GM19035 (cell line): ENCODE measurements around the gene STAMBP.
"Not testable (repeated sequence)": the region's sequence is repeated elsewhere in the genome, so short reads cannot be mapped to it uniquely, and the experiment has no call there.

ENCODE experiments used
- ATAC-seq: cut with Tn5 transposase; IDR thresholded peaks from one replicate; pipeline ENCODE4 v1.9.1; 2021; ENCODE audit not compliant: unreplicated experiment

The STAMBP gene

DNA sequence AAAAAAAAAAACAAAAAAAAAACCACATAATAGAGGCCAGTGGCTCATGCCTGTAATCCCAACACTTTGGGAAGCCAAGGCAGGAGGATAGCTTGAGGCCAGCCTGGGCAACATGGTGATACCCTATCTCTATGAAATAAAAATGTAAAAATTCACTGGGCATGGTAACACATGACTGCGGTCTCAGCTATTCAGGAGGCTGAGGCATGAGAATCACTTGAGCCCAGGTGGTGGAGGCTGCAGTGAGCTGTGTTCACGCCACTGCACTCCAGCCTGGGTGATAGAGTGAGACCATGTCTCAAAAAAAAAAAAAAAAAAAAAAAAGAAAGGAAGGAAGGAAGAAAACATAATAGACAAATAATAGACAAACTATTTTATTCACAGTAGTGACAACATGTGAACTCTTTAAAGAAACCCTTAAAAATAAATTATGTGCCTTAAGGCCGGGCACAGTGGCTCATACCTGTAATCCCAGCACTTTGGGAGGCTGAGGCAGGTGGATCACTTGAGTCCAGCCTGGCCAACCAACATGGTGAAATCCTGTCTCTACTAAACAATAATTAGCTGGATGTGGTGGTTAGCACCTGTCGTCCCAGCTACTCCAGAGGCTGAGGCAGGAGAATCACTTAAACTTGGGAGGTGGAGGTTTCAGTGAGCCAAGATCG lies 75.3 kb downstream of the STAMBP start:
- ATAC-seq = not testable (repeated sequence)

DNA sequence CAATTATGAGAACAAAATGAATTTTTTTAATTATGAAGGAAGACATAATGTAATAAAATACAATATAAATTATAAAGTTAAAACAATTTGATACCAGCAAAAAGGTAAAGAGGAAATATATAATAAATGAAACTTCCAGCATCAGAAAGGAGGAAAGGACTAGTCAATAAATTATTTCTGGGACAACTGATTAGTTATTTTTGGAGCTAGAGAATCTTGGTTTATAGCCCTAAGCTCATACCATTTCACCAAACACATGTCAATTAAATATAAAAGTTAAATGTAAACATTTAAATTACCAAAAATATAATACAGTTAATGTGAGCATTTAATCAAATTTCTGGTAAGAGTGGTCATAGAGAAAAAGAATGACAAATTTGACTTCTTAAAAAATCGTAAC lies 76.2 kb downstream of the STAMBP start:
- no peak for ATAC-seq

DNA sequence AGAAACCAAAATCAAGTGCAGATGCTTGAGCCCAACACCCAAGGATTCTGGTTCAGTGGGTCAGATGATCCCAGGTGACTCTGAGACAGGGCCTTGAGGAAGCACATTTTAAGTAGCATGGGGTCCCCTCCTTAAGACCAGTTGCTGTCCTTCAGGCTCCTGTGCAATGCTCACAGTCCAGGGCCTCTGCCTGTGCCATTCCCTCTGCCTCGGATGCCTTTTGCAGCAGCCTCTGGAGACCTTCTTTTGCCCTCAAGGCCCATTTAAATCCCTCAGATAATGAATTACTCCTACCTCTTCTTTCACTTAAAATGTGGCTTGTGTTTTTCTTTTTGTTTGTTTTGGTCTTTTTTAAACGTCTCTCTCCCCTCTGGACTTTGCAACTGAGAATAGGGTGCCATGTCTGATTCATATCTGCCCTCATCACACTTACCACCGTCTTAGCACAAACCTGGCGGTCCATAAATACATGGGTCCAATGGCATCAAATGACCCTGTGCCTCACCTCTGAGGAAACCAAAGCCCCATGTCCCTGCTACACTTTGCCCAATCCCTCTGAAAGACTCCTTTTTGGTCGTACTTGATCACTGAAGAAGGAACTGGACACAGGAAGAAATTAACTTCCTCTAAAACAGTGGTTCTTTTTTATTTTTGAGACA lies 78.2 kb downstream of the STAMBP start:
- no peak for ATAC-seq

DNA sequence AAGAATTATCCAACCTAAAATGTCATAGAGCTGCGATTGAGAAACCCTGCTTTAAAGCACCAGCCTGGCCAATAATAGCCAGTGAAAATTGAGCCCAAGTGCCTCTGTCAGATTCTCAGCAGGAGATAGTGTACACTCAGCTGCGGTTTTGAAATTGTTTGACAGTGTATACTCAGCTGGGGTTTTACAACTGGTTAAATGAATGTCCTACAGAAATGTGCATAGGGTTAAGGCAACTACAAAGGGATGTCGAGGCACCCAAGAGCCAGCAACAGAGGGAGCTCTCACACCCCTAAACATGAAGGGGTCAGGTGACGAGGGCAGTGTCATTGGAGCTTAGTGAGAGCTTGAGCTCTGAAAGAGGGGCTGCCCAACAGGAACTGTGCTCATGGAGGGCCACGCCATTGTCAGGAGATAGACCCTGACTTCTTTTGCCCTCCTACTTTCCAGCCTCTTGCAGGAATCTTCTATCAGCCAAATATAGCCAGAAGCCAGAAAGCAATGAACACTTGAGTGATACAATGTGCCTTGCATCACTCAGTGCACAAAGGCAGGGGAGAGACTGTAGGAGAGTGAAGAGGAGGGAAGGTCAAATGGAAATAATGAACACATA lies 79.2 kb downstream of the STAMBP start:
- no peak for ATAC-seq

DNA sequence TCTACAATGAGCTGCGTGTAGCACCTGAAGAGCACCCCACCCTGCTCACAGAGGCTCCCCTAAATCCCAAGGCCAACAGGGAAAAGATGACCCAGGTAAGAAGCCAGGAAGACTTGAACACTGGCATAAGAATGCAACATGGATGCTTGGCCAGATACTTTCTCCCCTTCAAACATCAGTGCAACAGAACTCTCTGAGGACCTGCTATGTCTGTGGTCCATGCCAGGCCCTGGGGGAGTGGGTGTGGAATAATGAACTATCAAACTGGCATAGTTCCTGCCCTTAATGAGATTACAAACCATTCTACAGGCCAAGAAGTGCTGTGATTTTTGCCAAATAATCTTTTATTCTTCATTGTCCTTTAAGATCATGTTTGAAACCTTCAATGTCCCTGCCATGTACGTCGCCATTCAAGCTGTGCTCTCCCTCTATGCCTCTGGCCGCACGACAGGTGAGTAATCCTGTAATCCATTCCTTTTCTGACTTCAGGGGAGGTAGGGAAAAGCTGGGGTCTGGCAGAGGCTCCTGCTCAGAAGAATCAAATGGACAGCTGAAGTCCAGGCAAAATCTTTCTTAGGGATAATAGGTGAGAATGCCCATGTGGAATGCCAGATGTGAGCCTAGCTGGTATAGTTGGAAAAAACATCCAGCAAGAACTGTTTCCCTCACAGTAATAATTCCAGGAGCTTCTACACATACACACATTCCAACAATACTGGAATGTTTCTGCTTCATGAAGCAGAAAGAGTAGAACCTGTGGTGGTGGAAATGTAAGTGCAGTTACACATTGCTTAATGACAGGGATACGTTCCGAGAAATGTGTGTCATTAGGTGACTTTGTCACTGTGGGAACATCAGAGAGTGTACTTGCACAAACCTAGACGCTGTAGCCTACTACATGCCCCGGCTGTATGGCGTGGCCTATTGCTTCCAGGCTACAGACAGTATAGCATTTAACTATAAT lies 80.2 kb downstream of the STAMBP start:
- ATAC-seq = no peak

DNA sequence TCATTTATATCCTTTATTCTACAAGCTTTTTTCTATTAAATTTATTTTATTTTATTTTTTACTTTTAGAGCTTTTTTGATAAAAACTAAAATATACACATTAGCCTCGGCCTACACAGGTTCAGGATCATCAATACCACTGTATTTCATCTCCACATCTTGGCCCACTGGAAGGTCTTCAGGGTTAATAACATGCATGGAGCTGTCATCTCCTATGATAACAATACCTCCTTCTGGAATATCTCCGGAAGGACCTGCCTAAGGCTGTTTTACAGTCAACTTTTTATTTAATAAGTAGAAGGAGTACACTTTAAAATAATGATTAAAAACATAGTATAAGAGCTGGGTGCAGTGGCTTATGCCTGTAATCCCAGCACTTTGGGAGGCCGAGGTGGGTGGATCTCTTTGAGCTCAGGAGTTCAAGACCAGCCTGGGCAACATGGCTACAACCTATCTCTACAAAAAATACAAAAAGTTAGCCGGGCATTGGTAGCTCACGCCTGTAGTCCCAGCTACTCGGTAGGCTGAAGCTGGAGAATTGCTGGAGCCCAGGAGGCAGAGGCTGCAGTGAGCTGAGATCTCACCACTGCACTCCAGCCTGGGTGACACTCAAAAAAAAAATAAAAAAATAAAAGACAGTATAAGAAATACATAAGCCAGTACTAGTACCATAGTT lies 82.2 kb downstream of the STAMBP start:
- ATAC-seq = no peak

DNA sequence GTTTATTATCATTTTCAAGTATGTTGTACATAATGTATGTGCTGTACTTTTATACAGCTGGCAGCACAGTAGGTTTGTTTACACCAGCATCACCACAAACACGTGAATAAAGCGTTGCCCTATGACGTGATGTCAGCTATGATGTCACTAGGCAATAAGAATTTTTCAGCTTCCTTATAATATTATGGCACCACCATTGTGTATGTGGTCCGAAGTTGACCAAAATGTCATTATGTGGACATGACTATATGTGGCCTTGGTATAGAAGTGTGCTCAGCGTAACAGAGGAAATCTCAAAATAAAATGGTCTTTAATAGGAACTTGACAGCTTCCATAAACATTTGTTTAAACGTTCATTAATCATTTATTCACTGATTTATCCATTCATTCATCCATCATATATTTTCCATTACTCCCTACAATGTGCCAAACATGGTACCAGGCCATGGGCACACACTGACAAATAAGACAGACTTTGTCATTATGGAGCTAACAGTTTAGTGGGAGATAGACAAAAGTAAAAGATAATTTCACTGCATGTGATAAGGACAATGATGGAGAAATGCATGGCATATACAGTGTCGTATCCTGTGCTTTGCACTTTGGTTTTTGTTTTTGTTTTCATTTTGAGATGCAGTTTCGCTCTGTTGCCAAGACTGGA lies 82.9 kb downstream of the STAMBP start:
- no peak for ATAC-seq

DNA sequence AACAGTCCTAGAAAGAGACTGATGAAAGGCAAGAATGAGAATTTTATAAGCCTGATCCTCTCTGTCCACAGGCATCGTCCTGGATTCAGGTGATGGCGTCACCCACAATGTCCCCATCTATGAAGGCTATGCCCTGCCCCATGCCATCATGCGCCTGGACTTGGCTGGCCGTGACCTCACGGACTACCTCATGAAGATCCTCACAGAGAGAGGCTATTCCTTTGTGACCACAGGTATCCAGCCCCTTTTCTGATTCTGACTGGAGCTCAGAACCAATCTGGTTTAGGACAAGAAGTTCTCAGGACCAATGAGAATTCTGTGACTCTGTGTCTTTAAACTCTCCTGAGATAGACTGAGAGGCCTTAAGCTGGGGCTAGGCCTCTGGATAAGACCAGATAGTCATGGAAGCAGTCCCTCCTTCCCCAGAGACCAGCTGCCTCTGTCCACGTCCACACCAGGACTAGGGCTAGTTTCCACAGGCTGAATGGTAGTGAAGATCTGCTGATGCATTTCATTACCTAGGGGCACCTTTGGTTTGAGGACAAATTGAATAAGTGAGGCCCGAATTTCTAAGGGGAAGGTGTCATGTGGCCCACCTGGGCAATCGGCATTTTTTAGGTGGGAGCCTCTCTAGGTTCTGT lies 84.8 kb downstream of the STAMBP start:
- ATAC-seq = no peak

DNA sequence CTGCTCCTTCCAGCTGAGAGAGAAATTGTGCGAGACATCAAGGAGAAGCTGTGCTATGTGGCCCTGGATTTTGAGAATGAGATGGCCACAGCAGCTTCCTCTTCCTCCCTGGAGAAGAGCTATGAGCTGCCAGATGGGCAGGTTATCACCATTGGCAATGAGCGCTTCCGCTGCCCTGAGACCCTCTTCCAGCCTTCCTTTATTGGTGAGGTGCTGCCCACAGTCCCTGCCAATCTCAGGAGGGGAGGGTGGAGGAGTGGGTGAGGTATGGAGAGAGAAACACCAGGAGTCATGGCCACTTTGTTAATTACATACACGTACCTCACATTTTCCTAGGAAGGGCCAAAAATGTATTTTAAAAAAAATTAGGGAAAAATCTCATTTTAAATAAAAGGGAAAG lies 85.9 kb downstream of the STAMBP start:
- ATAC-seq = no peak

DNA sequence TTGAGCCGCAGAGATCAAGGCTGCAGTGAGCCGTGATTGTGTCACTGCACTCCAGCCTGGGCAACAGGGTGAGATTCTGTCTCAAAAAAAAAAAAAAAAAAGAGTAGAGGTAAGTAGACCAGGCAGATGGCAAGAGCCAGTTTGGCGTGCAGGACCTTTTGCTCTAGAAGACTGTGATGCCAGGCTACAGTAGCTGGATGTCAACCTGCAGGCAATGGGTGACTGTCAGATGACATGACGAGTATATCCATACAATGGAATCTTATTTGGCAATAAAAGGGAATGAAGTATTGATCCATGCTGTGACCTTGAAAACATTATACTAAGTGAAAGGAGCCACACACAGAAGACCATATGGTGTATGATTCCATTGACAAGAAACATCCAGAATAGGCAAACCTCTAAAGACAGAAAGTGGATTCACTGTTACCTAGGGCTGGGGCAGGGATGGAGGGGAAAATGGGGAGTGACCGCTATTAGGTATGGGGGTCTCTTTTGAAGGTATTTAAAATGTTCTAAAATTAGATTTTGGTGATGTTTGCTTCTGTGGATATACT lies 86.8 kb downstream of the STAMBP start:
- no peak for ATAC-seq

DNA sequence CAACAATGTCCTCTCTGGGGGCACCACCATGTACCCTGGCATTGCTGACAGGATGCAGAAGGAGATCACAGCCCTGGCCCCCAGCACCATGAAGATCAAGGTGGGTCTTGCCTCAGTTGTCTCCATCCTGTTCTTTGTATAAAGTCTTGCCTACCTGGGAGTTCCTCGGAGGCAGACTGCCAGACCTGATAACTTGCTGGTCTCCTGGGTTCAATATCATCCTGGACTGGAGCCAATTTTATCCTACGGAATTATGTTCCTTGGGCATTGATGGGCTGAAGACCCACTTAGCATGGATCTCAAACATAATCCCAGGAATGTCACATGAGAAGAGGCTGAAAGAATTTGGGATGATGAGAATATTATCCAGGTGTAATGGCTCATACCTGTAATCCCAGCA lies 87.9 kb downstream of the STAMBP start:
- no peak for ATAC-seq

DNA sequence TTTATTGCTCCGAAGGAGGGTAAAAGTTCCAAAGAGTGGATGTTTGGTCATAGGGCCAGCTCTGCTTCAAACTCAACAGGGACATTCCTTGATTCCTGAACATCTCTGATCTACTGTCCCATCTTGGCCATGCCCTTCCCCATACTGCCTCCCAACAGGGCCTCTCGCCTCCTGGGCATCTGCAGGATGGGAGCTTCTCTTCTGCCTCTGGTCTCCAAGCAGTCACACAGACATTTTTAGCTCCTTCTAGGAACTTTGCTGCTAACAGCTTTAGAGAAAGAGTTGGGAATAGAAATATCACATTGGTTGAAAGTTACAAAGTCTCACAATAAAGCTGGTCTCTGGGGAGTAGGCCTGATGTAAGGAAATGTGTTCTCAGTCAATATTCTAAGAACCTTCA lies 88.5 kb downstream of the STAMBP start:
- ATAC-seq = no peak

DNA sequence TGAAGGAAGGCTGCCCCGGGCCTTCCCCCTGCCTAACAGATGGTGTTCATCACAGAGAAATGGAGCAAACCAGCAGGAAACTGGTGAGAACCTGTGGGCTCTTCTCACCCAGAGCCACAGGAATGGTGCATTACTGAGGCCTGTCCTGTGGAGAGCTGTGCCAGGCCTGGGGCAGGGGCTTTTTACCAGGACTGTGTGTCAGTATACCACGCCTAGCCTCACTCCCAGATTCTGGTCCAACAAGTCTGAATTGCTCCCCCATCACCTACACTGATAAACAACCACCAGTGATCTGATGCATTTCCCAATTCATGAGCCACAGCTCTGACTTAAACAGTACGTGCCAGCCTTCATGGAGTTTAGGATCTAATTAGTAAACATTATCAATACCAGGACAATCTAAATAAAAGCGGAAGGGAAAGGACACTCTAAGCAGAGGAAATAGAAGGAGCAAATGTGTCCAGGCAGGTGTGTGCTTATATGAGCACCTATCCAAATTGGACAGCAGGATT lies 89.0 kb downstream of the STAMBP start:
- ATAC-seq = no peak

DNA sequence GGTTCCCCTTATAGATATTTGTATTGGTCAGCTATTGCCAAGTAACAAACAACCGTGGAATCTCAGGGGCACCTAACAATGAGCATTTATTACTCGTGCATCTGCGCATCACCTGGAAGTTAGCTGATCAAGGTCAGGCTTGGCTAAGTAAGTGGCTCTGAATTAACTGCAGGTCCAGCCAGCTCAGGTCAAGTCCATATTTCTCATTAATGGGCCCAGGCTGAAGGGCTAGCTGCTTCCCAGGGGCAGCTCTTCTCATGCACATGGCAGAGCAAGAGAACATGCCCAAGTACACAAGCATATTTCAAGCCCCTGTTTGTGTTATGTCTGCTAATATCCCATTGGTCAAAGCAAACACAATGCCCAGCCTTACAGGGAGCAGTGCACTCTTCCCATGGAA lies 90.1 kb downstream of the STAMBP start:
- ATAC-seq = no peak

DNA sequence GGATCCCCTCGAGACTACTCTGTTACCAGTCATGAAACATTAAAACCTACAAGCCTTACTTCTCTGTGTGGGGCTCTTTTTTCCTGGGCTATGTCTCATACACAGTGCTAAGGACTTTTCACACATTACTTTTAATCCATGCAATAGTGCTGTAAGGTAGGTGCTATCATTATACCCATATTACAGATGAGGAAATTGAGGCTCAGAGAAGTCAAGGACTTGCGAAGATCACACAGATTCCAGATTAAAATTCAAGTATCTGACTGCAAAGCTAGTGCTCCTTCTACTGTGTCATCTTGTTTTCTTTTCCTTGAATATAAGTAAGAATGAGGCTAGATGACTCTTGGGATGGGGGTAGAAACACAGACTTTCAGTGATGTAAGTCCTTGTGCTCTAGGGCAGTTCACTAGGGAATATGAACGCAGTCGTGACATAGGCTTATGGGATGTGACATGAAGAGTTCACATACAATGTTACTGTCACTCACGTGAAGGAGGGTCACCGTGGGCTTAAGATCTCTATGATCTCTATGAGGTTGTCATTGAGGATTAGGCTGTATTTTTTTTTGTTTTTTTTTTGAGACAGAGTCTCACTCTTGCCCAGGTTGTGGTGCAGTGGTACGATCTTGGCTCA lies 91.0 kb downstream of the STAMBP start:
- no peak for ATAC-seq

DNA sequence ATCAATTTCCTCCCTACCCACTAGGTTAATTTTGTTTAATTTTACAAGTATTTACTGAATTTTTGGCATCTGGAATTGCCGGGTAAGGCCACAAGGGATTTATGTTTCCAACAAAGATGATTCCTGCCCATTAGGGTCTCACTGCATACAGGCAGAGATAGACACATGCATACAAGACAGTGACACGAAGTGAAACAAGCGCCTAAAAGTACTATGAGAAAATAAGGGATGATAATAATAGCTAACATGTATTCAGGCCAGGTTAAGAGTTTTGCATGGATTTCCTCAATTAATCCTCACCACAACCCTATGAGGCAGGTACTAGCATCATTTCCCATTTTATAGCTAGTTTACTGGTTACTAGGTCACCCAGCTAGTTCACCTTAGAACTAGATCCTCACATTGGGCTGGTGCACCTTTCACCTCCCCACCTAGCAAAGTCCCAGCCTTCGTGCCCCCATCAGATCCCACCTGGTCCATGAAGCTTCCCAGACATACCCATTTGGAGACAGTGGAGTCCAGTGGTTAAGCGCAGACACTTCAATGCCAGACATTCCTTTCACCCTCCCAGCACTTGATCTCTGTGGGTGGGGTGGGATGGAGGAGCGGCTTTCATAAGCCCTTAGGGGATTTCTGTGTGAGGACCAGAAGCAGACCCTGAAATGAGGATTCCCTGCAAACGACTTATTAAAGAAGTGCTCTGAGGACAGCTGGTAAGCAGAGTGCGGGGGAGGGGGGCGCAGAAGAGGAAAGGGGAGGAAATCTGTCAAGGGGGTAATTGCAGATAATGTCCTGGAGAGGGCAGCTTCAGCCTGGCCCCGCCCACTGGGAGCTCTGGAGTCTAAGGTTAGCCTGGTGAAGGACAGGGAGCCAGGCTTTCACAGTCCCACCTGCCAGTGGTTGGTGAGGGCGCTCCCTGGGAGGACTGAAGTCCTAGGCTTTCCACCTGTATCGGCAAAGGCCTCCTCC lies 92.1 kb downstream of the STAMBP start:
- no peak for ATAC-seq

DNA sequence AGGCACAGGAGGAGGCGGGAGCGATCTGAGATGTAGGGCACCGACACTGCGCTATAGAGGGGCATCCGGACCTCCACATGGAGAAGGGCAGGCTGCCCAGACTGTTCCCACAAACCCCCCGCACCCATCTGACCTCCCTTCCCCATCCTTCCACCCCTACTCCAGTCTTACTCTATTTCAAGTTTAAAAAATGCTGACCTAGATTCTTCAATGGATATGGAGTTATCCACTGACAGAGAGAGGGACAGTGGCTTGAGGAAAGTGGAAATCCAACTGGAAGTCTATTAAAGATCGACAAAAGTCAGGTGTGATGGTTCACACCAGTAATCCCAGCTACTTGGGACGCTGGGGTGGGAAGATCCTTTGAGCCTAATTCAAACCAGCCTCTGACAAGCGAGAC lies 92.8 kb downstream of the STAMBP start:
- ATAC-seq = no peak

DNA sequence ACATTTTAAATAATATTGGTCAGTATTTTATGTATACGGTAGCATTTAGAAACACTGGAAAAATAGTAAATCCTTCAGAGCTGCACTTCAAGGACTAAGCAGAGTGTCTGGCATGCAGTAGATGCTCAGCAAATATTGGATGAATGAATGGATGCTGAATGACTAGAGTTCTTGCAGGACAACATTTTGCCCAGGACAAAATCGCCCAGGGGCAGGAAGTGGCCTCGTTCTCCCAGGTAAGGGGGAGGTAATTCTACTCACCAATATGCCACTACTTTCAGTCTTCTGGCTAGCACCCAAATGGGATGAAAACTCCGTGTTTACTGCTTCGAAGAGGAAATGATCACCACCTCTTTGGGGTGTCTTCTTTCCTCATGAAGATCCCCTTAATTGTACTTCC lies 93.9 kb downstream of the STAMBP start:
- ATAC-seq = no peak
